GM06990 (cell line): Measurements from ENCODE around the gene MRM2.
A peak's percentile ranks its signal among the peaks of the same experiment; 100 is the strongest.

Experiments used
- DNase-seq: peaks from one replicate; pipeline ENCODE4 v3.0.0-alpha.2; 2011; ENCODE audit not compliant: insufficient read length; ENCODE audit errors: extremely low read depth
- H3K27me3 ChIP-seq: replicated peaks from 2 replicates; pipeline ENCODE4 v1.6.0; 2011; ENCODE audit warnings: low read length; ENCODE audit not compliant: control insufficient read depth, insufficient read depth
- H3K36me3 ChIP-seq: 2 replicates; pipeline ENCODE4 v1.5.1; 2011; ENCODE audit warnings: low read length; ENCODE audit not compliant: control insufficient read depth, insufficient read depth
- H3K4me3 ChIP-seq: replicated peaks from 2 replicates; pipeline ENCODE4 v1.5.1; 2011; ENCODE audit warnings: low read depth, mild to moderate bottlenecking, control low read depth, low read length
- CTCF ChIP-seq: IDR thresholded peaks from 2 replicates; pipeline ENCODE4 v1.5.1; 2011; ENCODE audit warnings: low read length, control low read depth, mild to moderate bottlenecking, inconsistent platforms; ENCODE audit not compliant: insufficient read depth, poor library complexity, severe bottlenecking

Gene MRM2

GRCh38 chr7:2209961-2210323 is 32.1 kb downstream of the MRM2 start:
- TF ChIP-seq CTCF = no peak
- Histone ChIP-seq H3K36me3 (peaks cover 48% of the 10 kb centered on the region), H3K27me3 (no peaks in the 10 kb centered on the region), H3K4me3 (no peak overlapping the region)
- DNase-seq = no peak

- no peaks in the 10 kb centered on the region for H3K27me3 ChIP-seq
- DNase-seq = peak; percentile 70
- H3K36me3 ChIP-seq = peaks cover 43% of the 10 kb centered on the region
- no peak overlapping the region for H3K4me3 ChIP-seq
- peak; percentile 87 for TF ChIP-seq CTCF
Observed at GRCh38 chr7:2209146-2209960, 32.7 kb downstream of the MRM2 start.

GRCh38 chr7:2208712-2209111 is 33.3 kb downstream of the MRM2 start:
- H3K36me3 ChIP-seq = peaks cover 37% of the 10 kb centered on the region
- H3K27me3 ChIP-seq = no peaks in the 10 kb centered on the region
- TF ChIP-seq CTCF = no peak
- no peak for DNase-seq
- no peak overlapping the region for H3K4me3 ChIP-seq

- Histone ChIP-seq H3K36me3 (peaks cover 20% of the 10 kb centered on the region), H3K4me3 (no peak overlapping the region), H3K27me3 (no peaks in the 10 kb centered on the region)
- TF ChIP-seq CTCF = no peak
- DNase-seq = no peak
Observed at GRCh38 chr7:2205036-2205780, 36.8 kb downstream of the MRM2 start.

- Histone ChIP-seq H3K36me3 (peaks cover 23% of the 10 kb centered on the region), H3K27me3 (no peaks in the 10 kb centered on the region), H3K4me3 (no peak overlapping the region)
- no peak for TF ChIP-seq CTCF
- DNase-seq = no peak
Observed at GRCh38 chr7:2204446-2204845, 37.6 kb downstream of the MRM2 start.
